HepG2 (cell line): ENCODE data around the gene GATA5. TPM values are rescaled to one million over a fixed set of nuclear protein-coding genes. Genes with fewer than 3 reads are reported as not detected.

Source experiments
- CBFB ChIP-seq: sonication (generic); formaldehyde crosslinking; IDR thresholded peaks from 2 replicates; pipeline ENCODE4 v1.4.0; 2020; ENCODE audit warnings: missing genetic modification reagents
- CEBPB ChIP-seq: IDR thresholded peaks from 2 replicates; pipeline ENCODE4 v1.6.1; 2011; ENCODE audit warnings: low read depth, low read length, improper control_type of control experiment, borderline replicate concordance
- HHEX ChIP-seq: IDR thresholded peaks from 2 replicates; pipeline ENCODE4 v1.6.1; 2016; ENCODE audit warnings: control low read depth
- MIER3 ChIP-seq: IDR thresholded peaks from 2 replicates; pipeline ENCODE4 v1.6.1; 2016; ENCODE audit warnings: missing compliant biosample characterization, borderline replicate concordance
- RXRA ChIP-seq: sonication (generic); formaldehyde crosslinking; IDR thresholded peaks from 2 replicates; pipeline ENCODE4 v1.5.1; 2020; ENCODE audit warnings: missing genetic modification reagents
- TEAD3 ChIP-seq: optimal IDR thresholded peaks from 2 replicates; pipeline ENCODE3; 2016; ENCODE audit warnings: borderline replicate concordance
- THAP11 ChIP-seq: IDR thresholded peaks from 2 replicates; pipeline ENCODE4 v1.6.1; 2016; ENCODE audit warnings: missing biosample characterization, missing genetic modification reagents
- ZEB1 ChIP-seq: IDR thresholded peaks from 2 replicates; pipeline ENCODE4 v1.6.1; 2012; ENCODE audit warnings: mild to moderate bottlenecking, low read depth, inconsistent platforms; ENCODE audit not compliant: insufficient replicate concordance
- ZNF136 ChIP-seq: sonication (generic); formaldehyde crosslinking; IDR thresholded peaks from 2 replicates; pipeline ENCODE4 v1.8.1; 2022; ENCODE audit warnings: low read depth, mild to moderate bottlenecking, moderate library complexity, missing genetic modification reagents
- ZNF17 ChIP-seq: sonication (generic); formaldehyde crosslinking; IDR thresholded peaks from 2 replicates; pipeline ENCODE4 v1.5.0; 2020; ENCODE audit warnings: mild to moderate bottlenecking, missing genetic modification reagents
- ZNF30 ChIP-seq: sonication (generic); formaldehyde crosslinking; IDR thresholded peaks from 2 replicates; pipeline ENCODE4 v1.5.0; 2020; ENCODE audit warnings: mild to moderate bottlenecking, missing genetic modification reagents
- ZNF556 ChIP-seq: sonication (generic); formaldehyde crosslinking; IDR thresholded peaks from 2 replicates; pipeline ENCODE4 v1.4.0; 2020; ENCODE audit warnings: mild to moderate bottlenecking, missing genetic modification reagents, borderline replicate concordance
- ZNF891 ChIP-seq: sonication (generic); formaldehyde crosslinking; IDR thresholded peaks from 2 replicates; pipeline ENCODE4 v1.5.0; 2020; ENCODE audit warnings: mild to moderate bottlenecking, missing genetic modification reagents
- polyA plus RNA-seq, 8 experiments: library from polyadenylated mRNA; depleted of rRNA in 3 of 8; stranded (reverse) in 7 of 8; unstranded in 1 of 8; fragments of >200 nt; fragmentation: Illumina TruSeq in 4 of 8; extraction: Trizol in 4 of 8; gene quantifications; 2 replicates each; pipeline versions ENCODE4 v1.2.1 to v1.2.3, GENCODE V29; 2011 to 2016; ENCODE audit warnings: low read depth in 4 of 8, missing spikeins in 1 of 8, mixed read lengths in 1 of 8; ENCODE audit not compliant: insufficient read depth in 1 of 8
- total RNA-seq, 5 experiments: library from RNA; depleted of rRNA; stranded (reverse); fragments of >200 nt; fragmentation: Illumina TruSeq; extraction: Trizol; gene quantifications; 2 replicates each; pipeline ENCODE4 v1.2.3, GENCODE V29; 2016; ENCODE audit warnings: low read depth in 1 of 5
- TF ChIP-seq, protein P1 (sequence below): sonication (generic); formaldehyde crosslinking; conservative IDR thresholded peaks from 2 replicates; pipeline ENCODE4 v1.8.0; 2022; ENCODE audit warnings: missing genetic modification reagents
- TF ChIP-seq, protein P2 (sequence below): IDR thresholded peaks from 2 replicates; pipeline ENCODE4 v1.6.1; 2016; ENCODE audit warnings: low read depth, borderline replicate concordance
- TF ChIP-seq, protein P3 (sequence below): sonication (generic); IDR thresholded peaks from 2 replicates; pipeline ENCODE4 v1.6.1; 2016; ENCODE audit warnings: low read depth, borderline replicate concordance
- TF ChIP-seq, protein P4 (sequence below): sonication (generic); formaldehyde crosslinking; IDR thresholded peaks from 2 replicates; pipeline ENCODE4 v1.4.0; 2020; ENCODE audit warnings: mild to moderate bottlenecking, missing genetic modification reagents
- TF ChIP-seq, protein P5 (sequence below): IDR thresholded peaks from 2 replicates; pipeline ENCODE4 v1.6.1; 2016; ENCODE audit warnings: low read depth, missing genetic modification reagents, missing compliant biosample characterization
- TF ChIP-seq, protein P6 (sequence below): sonication (generic); formaldehyde crosslinking; IDR thresholded peaks from 2 replicates; pipeline ENCODE4 v1.5.0; 2020; ENCODE audit warnings: missing genetic modification reagents, mild to moderate bottlenecking, borderline replicate concordance
- TF ChIP-seq, protein P7 (sequence below): sonication (generic); formaldehyde crosslinking; IDR thresholded peaks from 2 replicates; pipeline ENCODE4 v1.8.1; 2022; ENCODE audit warnings: mild to moderate bottlenecking, missing genetic modification reagents

The GATA5 gene
- total and polyA plus RNA-seq, 2 of the 13 experiments (the other 11 are each of a cell fraction or from before 2014, with no cell fraction given): 0.12 to 0.20 TPM

DNA sequence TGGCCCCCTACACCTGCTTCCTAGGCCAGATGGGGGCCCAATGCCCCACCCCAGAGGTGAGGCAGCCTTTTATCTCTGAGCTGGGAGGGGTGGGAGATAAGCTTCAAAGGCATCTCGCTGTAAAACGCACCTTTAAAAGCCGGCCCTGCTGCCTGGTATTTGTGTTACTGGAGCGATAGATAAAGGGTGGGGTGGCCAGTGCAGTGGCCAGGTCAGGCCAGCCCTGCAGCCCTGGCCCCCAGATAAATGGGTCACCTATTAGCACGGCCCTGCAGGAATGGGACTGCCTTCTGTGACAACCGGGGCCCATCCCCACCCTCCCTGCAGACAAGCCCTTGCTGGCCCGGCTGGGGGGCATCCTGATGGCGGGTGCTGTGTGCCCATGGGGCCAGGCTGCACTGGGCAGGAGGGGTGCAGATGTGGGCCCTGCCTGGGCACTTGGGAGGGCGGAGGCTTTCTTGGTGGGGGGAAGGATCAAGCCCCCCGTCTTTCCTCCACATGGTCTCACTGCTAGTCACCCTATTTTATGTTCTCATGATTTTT lies 45.4 kb downstream of the GATA5 start (continued):
- TF ChIP-seq, protein P1, sequence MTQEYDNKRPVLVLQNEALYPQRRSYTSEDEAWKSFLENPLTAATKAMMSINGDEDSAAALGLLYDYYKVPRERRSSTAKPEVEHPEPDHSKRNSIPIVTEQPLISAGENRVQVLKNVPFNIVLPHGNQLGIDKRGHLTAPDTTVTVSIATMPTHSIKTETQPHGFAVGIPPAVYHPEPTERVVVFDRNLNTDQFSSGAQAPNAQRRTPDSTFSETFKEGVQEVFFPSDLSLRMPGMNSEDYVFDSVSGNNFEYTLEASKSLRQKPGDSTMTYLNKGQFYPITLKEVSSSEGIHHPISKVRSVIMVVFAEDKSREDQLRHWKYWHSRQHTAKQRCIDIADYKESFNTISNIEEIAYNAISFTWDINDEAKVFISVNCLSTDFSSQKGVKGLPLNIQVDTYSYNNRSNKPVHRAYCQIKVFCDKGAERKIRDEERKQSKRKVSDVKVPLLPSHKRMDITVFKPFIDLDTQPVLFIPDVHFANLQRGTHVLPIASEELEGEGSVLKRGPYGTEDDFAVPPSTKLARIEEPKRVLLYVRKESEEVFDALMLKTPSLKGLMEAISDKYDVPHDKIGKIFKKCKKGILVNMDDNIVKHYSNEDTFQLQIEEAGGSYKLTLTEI (CRISPR knock-in tag): no peak
- TF ChIP-seq ZNF17 (CRISPR knock-in tag): no peak
- no peak for TF ChIP-seq THAP11 (CRISPR knock-in tag)
- TF ChIP-seq, protein P2, sequence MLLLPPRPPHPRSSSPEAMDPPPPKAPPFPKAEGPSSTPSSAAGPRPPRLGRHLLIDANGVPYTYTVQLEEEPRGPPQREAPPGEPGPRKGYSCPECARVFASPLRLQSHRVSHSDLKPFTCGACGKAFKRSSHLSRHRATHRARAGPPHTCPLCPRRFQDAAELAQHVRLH: no peak
- TF ChIP-seq, protein P3, sequence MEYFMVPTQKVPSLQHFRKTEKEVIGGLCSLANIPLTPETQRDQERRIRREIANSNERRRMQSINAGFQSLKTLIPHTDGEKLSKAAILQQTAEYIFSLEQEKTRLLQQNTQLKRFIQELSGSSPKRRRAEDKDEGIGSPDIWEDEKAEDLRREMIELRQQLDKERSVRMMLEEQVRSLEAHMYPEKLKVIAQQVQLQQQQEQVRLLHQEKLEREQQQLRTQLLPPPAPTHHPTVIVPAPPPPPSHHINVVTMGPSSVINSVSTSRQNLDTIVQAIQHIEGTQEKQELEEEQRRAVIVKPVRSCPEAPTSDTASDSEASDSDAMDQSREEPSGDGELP: no peak
- no peak for TF ChIP-seq ZNF30 (CRISPR knock-in tag)
- no peak for TF ChIP-seq CBFB (CRISPR knock-in tag)
- peak; percentile 76 for TF ChIP-seq ZEB1
- TF ChIP-seq, protein P4, sequence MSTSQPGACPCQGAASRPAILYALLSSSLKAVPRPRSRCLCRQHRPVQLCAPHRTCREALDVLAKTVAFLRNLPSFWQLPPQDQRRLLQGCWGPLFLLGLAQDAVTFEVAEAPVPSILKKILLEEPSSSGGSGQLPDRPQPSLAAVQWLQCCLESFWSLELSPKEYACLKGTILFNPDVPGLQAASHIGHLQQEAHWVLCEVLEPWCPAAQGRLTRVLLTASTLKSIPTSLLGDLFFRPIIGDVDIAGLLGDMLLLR: no peak
- TF ChIP-seq, protein P5, sequence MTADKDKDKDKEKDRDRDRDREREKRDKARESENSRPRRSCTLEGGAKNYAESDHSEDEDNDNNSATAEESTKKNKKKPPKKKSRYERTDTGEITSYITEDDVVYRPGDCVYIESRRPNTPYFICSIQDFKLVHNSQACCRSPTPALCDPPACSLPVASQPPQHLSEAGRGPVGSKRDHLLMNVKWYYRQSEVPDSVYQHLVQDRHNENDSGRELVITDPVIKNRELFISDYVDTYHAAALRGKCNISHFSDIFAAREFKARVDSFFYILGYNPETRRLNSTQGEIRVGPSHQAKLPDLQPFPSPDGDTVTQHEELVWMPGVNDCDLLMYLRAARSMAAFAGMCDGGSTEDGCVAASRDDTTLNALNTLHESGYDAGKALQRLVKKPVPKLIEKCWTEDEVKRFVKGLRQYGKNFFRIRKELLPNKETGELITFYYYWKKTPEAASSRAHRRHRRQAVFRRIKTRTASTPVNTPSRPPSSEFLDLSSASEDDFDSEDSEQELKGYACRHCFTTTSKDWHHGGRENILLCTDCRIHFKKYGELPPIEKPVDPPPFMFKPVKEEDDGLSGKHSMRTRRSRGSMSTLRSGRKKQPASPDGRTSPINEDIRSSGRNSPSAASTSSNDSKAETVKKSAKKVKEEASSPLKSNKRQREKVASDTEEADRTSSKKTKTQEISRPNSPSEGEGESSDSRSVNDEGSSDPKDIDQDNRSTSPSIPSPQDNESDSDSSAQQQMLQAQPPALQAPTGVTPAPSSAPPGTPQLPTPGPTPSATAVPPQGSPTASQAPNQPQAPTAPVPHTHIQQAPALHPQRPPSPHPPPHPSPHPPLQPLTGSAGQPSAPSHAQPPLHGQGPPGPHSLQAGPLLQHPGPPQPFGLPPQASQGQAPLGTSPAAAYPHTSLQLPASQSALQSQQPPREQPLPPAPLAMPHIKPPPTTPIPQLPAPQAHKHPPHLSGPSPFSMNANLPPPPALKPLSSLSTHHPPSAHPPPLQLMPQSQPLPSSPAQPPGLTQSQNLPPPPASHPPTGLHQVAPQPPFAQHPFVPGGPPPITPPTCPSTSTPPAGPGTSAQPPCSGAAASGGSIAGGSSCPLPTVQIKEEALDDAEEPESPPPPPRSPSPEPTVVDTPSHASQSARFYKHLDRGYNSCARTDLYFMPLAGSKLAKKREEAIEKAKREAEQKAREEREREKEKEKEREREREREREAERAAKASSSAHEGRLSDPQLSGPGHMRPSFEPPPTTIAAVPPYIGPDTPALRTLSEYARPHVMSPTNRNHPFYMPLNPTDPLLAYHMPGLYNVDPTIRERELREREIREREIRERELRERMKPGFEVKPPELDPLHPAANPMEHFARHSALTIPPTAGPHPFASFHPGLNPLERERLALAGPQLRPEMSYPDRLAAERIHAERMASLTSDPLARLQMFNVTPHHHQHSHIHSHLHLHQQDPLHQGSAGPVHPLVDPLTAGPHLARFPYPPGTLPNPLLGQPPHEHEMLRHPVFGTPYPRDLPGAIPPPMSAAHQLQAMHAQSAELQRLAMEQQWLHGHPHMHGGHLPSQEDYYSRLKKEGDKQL (CRISPR knock-in tag): peak; percentile 35; the same call in 1 of the 2 replicates
- no peak for TF ChIP-seq ZNF891 (CRISPR knock-in tag)
- peak; percentile 31; the same call in 1 of the 2 replicates for TF ChIP-seq RXRA (CRISPR knock-in tag)
- TF ChIP-seq, protein P6, sequence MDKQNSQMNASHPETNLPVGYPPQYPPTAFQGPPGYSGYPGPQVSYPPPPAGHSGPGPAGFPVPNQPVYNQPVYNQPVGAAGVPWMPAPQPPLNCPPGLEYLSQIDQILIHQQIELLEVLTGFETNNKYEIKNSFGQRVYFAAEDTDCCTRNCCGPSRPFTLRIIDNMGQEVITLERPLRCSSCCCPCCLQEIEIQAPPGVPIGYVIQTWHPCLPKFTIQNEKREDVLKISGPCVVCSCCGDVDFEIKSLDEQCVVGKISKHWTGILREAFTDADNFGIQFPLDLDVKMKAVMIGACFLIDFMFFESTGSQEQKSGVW (CRISPR knock-in tag): no peak
- no peak for TF ChIP-seq ZNF136 (CRISPR knock-in tag)
- TF ChIP-seq, protein P7, sequence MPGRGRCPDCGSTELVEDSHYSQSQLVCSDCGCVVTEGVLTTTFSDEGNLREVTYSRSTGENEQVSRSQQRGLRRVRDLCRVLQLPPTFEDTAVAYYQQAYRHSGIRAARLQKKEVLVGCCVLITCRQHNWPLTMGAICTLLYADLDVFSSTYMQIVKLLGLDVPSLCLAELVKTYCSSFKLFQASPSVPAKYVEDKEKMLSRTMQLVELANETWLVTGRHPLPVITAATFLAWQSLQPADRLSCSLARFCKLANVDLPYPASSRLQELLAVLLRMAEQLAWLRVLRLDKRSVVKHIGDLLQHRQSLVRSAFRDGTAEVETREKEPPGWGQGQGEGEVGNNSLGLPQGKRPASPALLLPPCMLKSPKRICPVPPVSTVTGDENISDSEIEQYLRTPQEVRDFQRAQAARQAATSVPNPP: no peak
- peak; percentile 31 for TF ChIP-seq TEAD3 (CRISPR knock-in tag)
- no peak for TF ChIP-seq CEBPB
- TF ChIP-seq MIER3: no peak
- no peak for TF ChIP-seq ZNF556
- no peak for TF ChIP-seq HHEX (CRISPR knock-in tag)
